ENCODE data around the gene HELQ.

HELQ gene

GRCh38 chr4:83371936-83372335 lies 83.7 kb downstream of the HELQ start:
- H3K9me2 ChIP-seq (replicated peaks; ENCODE audit: control insufficient read depth, low read length): no peaks in the 10 kb centered on the region; the same call in 1 of the 2 replicates
- peaks cover 5% of the 10 kb centered on the region for H3K4me1 ChIP-seq (ENCODE audit: control insufficient read depth, low read length)

GRCh38 chr4:83371235-83371634 lies 84.4 kb downstream of the HELQ start:
- Histone ChIP-seq H3K9me3 (ENCODE audit: control insufficient read depth, insufficient read depth, low read length) (no peaks in the 10 kb centered on the region), H3K4me2 (ENCODE audit: low read length) (no peak overlapping the region), H3K79me2 (ENCODE audit: control insufficient read depth, low read length) (no peaks in the 10 kb centered on the region), H3K36me3 (ENCODE audit: control insufficient read depth, low read length) (no peaks in the 10 kb centered on the region), H3K4me1 (ENCODE audit: control insufficient read depth, low read length) (peaks cover 8% of the 10 kb centered on the region), H3K27ac (ENCODE audit: low read depth, low read length) (no peak overlapping the region), H3F3A (ENCODE audit: control insufficient read depth, insufficient read depth) (no peaks in the 10 kb centered on the region), H3K27me3 (ENCODE audit: control insufficient read depth, low read length) (no peaks in the 10 kb centered on the region), H3K9me2 (replicated peaks; ENCODE audit: control insufficient read depth, low read length) (no peaks in the 10 kb centered on the region; the same call in 1 of the 2 replicates), H4K20me1 (ENCODE audit: control insufficient read depth, insufficient read depth, low read depth, low read length) (no peaks in the 10 kb centered on the region), H3K4me3 (ENCODE audit: low read length) (no peak overlapping the region)
- TF ChIP-seq EZH2phosphoT487 (IDR thresholded peaks at IDR 0.05; ENCODE audit: borderline replicate concordance, low read length): no peak
- TF ChIP-seq CTCF (IDR thresholded peaks at IDR 0.05; ENCODE audit: low read depth, low read length, poor library complexity, severe bottlenecking): no peak

More at GRCh38 chr4:83371936-83372335, 83.7 kb downstream of the HELQ start:
- no peak overlapping the region for H3K4me2 ChIP-seq (ENCODE audit: low read length)
- H3F3A ChIP-seq (ENCODE audit: control insufficient read depth, insufficient read depth): no peaks in the 10 kb centered on the region
- no peaks in the 10 kb centered on the region for H3K79me2 ChIP-seq (ENCODE audit: control insufficient read depth, low read length)
- no peaks in the 10 kb centered on the region for H4K20me1 ChIP-seq (ENCODE audit: control insufficient read depth, insufficient read depth, low read depth, low read length)
- no peak overlapping the region for H3K4me3 ChIP-seq (ENCODE audit: low read length)
- no peak overlapping the region for H3K27ac ChIP-seq (ENCODE audit: low read depth, low read length)
- no peaks in the 10 kb centered on the region for H3K36me3 ChIP-seq (ENCODE audit: control insufficient read depth, low read length)
- no peaks in the 10 kb centered on the region for H3K27me3 ChIP-seq (ENCODE audit: control insufficient read depth, low read length)
- TF ChIP-seq CTCF (IDR thresholded peaks at IDR 0.05; ENCODE audit: low read depth, low read length, poor library complexity, severe bottlenecking) (no peak), EZH2phosphoT487 (IDR thresholded peaks at IDR 0.05; ENCODE audit: borderline replicate concordance, low read length) (no peak)
- H3K9me3 ChIP-seq (ENCODE audit: control insufficient read depth, insufficient read depth, low read length): no peaks in the 10 kb centered on the region

DNA sequence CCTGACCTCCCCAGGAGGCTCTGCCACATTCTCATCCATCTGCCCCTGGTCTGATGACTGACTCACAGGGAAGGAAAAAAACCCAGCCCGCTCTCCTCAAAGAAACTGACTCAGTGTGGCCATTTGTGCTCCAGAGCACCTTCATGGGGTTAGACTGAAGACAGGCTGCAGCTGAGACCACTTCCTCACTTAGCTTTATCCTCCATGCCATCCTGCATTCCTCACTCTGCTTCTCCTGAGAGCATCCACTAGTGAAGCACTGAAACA lies 85.0 kb downstream of the HELQ start:
- Histone ChIP-seq H3K79me2 (ENCODE audit: control insufficient read depth, low read length) (no peaks in the 10 kb centered on the region), H3K9me2 (replicated peaks; ENCODE audit: control insufficient read depth, low read length) (no peaks in the 10 kb centered on the region; the same call in 1 of the 2 replicates), H3F3A (ENCODE audit: control insufficient read depth, insufficient read depth) (no peaks in the 10 kb centered on the region), H3K4me2 (ENCODE audit: low read length) (no peak overlapping the region), H3K27me3 (ENCODE audit: control insufficient read depth, low read length) (no peaks in the 10 kb centered on the region), H3K4me3 (ENCODE audit: low read length) (no peak overlapping the region), H3K36me3 (ENCODE audit: control insufficient read depth, low read length) (no peaks in the 10 kb centered on the region), H3K27ac (ENCODE audit: low read depth, low read length) (no peak overlapping the region), H3K9me3 (ENCODE audit: control insufficient read depth, insufficient read depth, low read length) (no peaks in the 10 kb centered on the region), H4K20me1 (ENCODE audit: control insufficient read depth, insufficient read depth, low read depth, low read length) (no peaks in the 10 kb centered on the region), H3K4me1 (ENCODE audit: control insufficient read depth, low read length) (peaks cover 13% of the 10 kb centered on the region)
- TF ChIP-seq CTCF (IDR thresholded peaks at IDR 0.05; ENCODE audit: low read depth, low read length, poor library complexity, severe bottlenecking) (no peak), EZH2phosphoT487 (IDR thresholded peaks at IDR 0.05; ENCODE audit: borderline replicate concordance, low read length) (no peak)
